Endometrial microvascular endothelial cells (primary cell): ENCODE results near the gene ZNF664. TPM values are rescaled to one million over a fixed set of nuclear protein-coding genes. Genes with fewer than 3 reads are reported as not detected.

Experiments used
- in situ Hi-C: cut with HindIII; loops from 2 replicates; pipeline ENCODE4 v1.10.0; 2017; ENCODE audit warnings: low sequenced_read_pairs, low pct_unique_long_range_greater_than_20kb; ENCODE audit errors: inconsistent ontology term
- total RNA-seq: library from RNA; depleted of rRNA; stranded (reverse); fragments of >200 nt; gene quantifications from one replicate; pipeline ENCODE4 v1.2.3, GENCODE V29; 2015; ENCODE audit errors: inconsistent ontology term

ZNF664 gene
- total RNA-seq, 1 donor from 2014 or later = 34.5 TPM

DNA sequence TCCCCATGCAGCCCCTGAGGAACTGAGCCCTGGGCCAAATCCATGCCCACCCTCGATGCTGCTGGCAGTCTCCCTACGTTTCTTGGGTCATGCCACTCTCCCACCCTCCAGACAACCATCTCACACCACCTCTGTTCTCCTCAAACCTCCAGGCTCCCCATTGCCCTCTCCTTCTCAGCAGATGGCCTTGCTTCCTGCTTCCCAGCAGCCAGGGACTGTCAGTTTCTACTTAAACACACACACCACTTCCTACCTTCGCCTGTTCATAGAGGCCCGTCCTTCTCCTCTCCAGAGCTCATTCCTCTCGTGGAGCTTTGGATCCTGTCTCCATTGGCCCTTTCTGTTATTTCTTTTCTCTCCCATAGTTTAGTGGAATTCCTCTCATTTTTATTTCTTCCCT, 27.1 kb downstream of the ZNF664 start:
- in situ Hi-C loops = no loop called here

DNA sequence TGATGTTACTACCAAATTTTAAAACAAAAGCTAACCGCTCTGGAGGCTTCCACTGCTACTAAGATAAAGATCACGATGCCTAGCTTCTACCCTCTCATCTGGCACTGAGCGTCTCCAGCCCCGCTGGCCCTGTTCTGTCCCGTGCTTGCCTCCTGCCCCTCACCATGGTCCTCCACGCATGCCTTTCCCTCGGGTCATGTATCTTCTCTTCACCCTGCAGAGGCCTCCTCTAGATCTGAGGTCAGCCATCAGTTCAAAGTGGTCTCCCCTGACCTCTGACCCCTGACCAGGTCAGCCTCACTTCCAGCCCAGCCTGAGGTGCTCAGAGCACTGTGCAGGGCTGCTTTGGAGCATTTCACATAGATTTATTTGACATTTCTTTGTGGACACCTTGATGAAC, 28.3 kb downstream of the ZNF664 start:
- in situ Hi-C loops = no loop called here

DNA sequence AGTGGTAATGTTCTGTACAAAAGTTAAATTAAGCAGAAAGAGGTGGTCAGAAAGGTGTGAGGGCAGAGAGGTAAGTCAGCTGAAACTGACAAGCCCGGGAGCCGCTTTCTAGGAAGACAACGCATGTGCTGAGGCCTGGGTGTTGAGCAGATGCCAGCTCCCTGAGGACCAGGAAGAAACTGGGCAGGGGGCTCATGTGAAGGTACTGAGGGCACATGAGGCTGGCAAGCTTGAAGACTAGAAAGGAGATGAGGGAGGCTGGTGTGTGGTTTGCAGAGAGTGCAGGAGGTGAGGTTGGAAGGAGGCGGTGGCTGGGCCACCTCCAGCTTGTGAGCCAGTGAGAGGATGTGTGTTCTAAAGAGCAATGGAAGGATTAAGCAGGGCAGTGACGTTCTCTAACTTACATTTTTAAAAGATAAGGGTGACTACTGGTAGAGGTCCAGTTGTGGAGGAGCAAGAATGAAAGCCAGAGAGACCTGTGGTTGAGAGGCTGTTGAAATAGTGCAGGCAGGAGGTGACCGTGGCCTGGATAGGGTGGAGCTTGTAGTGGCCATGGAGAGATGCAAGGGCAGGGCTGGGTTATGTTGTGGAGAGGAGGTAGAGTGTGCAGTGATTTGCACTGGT, 29.1 kb downstream of the ZNF664 start:
- in situ Hi-C loops = no loop called here

DNA sequence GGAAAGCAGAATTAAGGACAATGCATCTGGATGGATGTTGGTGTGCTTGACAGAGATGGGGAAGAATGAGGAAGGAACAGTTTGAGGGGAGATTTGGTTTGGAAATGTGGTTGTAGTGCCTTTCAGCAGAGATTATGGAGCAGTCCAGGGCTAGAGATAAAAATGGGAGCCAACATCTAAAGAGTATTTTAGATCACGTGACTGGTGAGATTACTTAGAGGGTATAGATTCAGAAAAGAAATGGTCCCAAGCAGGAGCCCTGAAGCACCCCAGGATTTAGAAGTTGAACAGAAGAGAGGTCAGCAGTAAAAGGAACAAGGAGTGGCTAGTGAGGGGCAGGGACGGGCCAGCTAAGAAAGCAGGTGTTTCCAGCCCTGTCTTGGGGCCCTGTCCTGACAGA, 29.6 kb downstream of the ZNF664 start:
- in situ Hi-C loops = no loop called here

DNA sequence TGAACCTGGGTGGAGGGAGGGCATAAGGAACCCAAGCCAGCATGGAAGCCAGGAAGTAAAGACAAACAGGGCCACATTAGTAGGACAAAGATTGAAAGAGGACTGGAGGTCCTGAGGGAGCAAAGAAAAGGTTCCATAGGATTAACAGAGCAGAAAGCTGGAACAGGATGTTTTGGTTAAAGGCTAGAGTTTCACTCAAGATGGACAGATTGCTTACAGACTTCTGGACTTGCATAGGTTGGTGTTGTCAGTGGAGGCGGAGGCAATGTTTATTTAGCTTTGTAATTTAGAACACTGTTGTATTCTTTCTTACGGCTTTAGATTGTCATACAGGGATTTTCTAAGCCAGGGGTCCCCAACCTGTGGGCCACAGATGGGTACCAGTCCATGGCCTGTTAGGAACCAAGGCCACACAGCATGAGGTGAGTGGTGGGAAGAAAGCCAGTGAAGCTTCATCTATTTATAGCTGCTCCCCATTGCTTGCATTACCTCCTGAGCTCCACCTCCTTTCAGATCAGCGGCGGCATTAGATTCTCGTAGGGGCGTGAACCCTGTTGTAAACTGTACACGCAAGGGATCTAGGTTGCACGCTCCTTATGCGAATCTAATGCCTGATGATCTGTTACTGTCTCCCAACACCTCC, 31.3 kb downstream of the ZNF664 start:
- in situ Hi-C loops = no loop called here

DNA sequence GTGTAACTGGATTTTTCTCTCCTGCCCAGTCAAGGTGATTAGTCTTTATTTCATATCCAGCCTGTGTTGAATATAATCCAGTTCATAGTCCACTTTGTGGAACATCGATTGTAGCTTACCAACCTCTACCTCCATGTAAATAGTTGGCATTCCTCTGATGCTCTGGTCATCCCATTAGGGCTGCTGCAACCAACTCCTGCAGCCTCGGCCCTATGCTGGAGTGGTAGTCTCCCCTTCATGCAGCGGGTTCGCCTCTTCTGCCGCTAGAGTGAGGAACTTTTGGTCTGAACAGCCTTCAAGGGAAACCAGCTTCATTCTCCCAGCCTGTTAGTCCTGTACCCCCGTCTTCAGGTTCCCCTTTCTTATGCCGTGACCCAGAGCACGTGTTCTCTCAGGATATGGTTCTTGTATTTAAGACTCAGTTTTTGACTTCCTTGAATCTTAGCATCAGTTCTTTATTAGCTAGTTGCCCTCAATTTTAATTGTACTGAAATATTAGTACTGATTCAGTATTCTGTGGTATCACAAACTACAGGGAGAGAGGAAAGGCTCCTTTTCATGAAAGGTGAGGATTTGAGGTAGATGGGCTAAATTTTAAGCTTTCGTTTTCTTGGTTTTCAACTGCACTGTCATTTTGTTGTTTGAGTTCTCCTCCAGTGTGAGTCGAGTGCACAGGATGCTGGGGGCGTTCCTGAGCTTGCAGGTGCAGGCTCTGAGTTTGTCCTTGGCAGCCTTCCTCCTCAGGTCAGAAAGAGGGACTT, 33.2 kb downstream of the ZNF664 start:
- in situ Hi-C loops = no loop called here

DNA sequence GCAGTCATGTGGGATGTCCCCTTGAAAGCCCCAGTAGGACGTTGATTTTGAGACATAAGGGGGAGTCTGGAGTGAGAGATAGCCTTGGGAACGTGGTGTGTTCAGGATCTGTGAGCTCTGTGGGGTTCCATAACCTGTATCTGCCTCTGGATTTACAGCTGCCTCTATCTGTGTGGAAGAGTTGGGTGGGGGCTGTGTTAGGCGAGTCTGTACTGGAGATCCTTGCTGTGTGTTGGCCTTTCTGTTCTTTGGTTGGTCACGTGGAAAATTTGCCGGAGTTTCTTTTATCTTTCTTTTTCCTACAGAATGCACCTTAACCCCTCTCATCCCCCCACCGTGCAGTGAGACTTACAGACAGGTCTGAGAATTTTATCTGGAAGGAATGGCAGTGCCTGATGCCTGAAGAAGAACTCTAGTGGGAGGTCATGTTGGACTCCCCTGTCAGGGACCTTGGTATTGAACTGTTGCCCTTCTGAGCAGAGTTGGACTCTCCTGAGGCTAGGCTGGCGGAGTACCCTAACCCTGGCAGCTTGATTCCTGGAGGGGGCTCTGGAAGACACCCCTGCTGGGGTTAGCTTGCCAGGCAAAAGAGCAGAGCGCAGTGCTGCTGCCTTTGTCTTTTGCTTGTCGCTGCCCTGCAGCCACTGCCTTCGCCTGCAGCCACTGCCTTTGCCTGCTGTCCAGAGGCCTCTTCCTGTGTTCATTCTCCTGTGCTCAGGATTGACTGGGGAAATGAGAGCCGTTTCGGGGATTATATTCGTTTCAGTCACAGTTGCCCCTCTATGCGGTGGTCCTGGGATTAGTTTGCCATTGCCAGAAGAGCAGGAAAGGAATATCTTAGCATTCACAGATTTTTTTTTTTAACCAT, 34.1 kb downstream of the ZNF664 start:
- in situ Hi-C loops = no loop called here

DNA sequence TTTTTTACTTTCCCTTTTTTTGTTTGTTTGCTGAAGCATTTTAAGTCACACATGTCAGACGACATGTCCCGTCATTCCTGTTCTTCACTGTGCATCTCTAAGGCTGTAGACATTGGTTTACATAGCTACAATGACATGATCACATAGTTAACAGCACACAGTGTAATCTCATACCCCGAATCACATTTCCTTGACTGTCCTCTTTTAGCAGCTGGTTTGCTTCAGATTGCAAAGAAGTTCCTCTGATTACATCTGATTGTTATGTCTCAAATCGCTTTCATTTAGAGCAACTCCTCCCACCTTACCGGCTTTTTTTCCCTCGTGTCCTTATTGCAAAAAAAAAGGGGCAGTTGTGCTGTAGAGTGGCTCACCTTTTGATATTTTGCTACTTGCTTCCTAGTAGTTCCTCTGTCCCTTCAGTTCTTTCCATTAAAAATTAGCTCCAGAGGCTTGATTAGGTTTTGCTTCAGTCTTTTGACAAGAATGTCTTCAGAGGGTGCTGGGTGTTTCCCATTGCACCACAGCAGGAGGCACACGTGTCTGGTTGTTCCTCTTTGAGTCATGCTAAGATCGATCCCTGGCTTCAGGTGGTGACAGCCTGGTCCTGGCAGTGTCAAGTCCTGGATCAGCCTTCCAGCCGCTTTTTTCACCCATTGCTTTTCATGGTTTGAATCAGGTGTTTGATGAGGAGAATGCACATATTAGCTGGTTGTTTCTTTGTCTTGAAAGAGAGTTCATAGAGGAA, 35.0 kb downstream of the ZNF664 start:
- in situ Hi-C loops = no loop called here

DNA sequence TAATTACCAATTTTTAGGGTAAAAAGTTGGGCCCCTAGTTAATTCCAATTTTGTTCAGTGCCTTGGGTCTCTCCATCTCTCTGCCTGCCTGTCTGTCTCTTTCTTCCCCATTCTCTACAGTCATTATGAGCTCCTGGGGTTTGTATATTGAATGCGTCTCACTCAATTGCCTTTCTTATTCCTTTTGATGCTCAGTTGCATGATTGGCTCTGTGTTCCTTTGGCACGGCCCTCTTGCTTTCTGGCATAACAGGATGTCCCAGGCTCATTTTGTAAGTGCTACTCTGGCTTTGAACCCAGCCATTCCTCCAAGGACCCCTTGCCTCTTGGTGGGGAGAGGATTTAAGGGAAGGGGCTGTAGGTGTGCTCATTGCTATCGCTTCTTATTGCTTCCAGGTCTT, 35.6 kb downstream of the ZNF664 start:
- in situ Hi-C loops = no loop called here

DNA sequence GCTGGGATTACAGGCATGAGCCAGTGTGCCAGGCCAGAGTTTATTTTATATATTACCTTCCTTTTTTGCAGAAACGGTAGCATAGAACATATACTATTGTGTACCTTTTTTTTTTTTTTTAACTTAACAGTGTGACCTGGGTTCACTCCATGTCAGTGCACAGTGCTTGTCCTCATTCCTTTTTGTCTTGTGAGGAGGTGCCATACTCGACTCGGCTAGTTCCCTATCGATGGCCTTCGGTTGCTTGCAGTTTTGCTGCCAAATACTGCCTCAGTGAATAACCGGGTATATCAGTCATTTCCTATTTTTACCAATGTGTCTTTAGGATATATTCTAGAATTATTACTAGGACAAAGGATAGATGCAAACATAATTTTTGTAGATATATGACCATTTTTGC, 36.8 kb downstream of the ZNF664 start:
- in situ Hi-C loops = no loop called here

DNA sequence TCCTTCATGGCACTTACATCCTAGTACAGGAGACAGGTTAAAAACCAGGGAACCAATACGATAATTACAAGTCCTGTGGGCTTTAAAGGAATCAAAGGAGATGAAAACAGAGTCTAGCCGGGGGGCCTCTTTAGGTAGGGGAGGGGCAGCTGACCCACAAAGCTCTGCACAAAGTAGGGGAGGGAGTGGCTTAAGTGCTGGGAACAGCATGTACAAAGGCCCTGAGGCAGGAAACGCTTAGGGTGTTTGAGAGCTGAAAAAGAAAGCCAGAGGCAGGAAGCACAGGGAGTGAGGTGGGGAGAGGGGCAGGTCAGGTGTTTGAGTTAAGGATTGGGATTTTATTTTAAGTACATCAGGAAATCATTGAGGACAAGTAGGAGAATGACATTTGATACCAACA, 37.7 kb downstream of the ZNF664 start:
- in situ Hi-C loops = no loop called here

DNA sequence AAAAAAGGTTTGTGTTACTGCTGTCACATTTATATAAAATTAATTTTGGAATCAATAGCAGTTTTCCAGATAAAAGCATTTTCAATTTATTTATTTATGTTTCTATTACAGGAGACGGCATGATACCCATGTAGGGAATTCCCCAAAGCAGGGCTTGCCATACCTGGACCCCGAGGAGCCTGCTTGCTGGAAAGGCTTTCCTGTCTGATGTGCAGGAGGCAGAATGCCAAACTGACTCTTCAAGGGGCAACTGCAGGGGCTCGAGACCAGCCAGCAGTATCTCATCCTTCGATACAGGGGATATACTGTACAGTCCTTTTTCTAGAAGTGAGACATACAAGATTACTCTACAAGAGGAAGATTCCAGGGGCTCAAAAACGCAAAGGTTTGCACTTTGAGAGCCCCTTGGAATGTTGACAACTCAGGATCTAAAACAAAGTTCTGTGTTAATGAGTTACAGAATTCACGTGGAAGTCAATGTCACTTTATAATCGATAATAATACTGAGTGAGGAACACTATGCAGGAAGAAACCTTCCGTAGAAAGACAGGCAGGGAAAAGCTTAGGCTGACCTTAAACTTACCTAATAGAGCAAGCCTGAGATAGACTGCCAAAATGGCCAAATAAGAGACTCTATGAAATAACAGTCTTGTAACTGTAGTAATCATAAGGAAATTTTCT, 38.6 kb downstream of the ZNF664 start:
- in situ Hi-C loops = no loop called here

DNA sequence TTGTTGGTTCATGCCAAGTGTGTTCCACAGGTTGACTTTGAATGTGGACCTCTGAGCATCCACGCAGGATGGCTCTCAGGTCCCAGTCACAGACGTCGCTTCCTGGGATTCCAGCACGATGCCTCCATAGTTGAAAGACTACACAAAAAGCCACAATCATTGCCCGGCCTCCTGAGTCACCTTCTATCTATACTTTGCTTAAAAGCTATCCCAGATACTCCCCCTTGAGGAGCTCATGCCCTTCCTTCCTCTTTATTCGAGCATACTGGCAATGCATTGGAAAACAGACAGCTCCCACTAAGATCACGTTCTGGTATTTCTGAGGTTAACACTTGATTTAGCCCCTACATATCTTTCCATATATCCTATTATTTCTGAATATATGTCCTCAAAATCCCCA, 40.1 kb downstream of the ZNF664 start:
- in situ Hi-C loops = no loop called here

DNA sequence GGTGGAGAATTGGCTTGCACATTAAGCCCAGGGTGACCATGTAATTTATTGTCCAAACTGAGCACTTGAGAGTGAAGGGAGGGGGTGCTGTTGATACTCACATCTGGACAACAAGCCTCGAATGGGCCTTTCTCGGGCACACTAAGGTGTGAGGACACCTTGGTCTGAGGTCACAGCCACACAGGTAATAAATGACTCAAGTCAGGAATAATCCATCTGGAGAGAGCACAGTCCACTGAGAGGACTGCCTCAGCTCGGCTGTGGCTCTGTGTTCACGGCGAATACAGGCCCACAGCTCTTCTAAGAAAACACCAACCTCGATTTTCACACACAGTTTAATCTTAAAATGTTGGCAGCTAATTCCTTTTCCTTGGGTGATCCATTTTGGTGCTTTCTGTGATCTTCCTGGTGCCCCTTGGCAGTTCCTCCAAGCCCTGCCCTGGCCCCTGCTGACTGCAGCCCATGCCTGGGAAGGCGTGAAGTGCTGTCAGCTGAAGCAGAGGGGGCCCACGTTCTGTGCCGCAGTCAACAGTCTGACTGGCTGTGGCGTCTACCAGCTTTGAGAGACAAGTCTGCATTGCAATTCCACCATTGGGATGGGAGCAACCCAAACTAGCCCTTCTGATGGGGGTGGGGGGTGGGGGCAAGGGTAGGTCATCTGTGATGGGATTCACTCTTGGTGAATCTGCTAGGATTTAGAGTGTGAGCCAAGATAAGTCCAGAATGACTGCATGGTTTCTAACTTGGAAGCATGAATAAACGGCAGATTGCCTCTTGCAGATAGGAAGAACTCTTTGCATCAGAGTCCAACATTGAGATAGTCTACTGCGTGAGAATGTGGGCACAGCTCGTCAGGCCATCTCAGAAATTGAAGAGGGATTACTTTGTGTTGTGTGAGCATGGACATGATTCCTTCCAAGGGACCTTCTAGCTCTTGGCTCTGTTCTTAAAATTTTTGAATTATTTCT, 42.8 kb downstream of the ZNF664 start:
- in situ Hi-C loops = no loop called here

DNA sequence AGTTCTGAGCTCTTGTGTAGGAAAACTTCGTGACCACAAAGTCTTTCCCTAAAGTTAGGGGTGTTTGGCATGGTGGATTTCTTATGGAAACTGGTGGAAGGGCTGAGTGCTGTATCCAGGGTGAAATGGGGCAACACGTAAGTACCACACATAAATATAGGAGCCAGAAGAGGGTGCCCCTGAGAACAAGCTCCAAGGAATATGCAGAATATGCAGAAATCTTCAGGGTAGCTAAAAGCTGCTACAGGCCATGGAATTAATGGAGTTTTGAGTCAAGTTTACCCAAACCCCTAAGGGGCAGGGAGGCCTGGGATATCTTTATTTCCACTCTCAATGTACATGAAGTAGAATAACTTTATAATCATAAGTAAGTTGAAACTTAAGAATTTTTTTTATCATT, 44.0 kb downstream of the ZNF664 start:
- in situ Hi-C loops = no loop called here

DNA sequence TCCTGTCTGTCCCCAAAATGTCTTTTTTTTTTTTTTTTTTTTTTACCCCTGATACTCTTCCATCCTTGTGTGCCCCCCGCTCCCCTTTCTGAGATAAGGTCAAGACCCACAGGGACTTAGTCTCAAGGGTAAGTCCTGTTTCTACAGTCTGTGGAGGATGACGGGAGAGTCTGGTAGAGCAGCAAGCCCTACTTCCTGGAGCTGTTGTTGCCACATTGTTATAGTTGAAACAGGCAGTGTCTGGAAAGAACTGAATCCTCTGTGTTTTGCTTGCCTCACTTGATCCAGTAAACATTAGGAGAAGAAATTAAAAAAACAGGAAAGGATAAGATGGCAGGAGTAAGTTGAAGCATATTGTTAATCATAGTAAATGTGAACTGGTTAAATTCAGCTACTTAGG, 45.5 kb downstream of the ZNF664 start:
- in situ Hi-C loops = no loop called here

DNA sequence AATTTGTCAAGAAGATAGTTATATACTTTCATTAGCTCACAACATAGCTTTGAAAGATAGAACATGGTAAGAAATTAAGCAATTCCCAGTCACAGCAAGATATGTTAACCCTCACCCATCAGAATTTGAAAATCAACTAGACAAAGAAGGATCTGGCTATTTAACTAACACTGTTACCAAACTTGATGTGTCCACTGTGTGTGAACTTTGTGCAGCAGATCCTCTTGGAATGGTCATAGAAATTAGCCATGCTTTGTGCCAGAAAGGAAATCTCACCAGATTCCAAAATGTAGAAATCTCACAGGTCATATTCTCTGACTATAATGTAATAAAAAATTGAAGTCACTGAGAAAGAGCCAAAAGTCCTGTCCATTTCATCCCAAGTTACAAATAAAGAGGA, 46.1 kb downstream of the ZNF664 start:
- in situ Hi-C loops = no loop called here
